HepG2 (cell line): Measurements from ENCODE around the gene ZNF189. TPM values are rescaled to one million over a fixed set of nuclear protein-coding genes. Genes with fewer than 3 reads are reported as not detected.

Experiments
- BATF2 ChIP-seq: sonication (generic); formaldehyde crosslinking; IDR thresholded peaks from 2 replicates; pipeline ENCODE4 v1.8.0; 2022; ENCODE audit warnings: mild to moderate bottlenecking, missing genetic modification reagents, moderate library complexity
- EHMT2 ChIP-seq: fragments of 200-600 bp; sonication (generic); IDR thresholded peaks from 2 replicates; pipeline ENCODE4 v1.7.0; 2017; ENCODE audit warnings: antibody characterized with exemption, low read depth, low read length, borderline replicate concordance
- FOXK1 ChIP-seq: sonication (generic); formaldehyde crosslinking; IDR thresholded peaks from 2 replicates; pipeline ENCODE4 v1.4.0; 2020; ENCODE audit warnings: low read depth, missing genetic modification reagents, borderline replicate concordance
- HNRNPL ChIP-seq: fragments of 200-400 bp; formaldehyde crosslinking; IDR thresholded peaks from 2 replicates; pipeline ENCODE4 v1.6.1; 2017; ENCODE audit warnings: mild to moderate bottlenecking, low read depth, low read length
- KDM3A ChIP-seq: IDR thresholded peaks from 2 replicates; pipeline ENCODE4 v1.6.1; 2018; ENCODE audit warnings: low read depth, missing compliant biosample characterization
- KLF11 ChIP-seq: IDR thresholded peaks from 2 replicates; pipeline ENCODE4 v1.6.1; 2016; ENCODE audit warnings: missing compliant biosample characterization
- KLF9 ChIP-seq: IDR thresholded peaks from 2 replicates; pipeline ENCODE4 v1.6.1; 2016; ENCODE audit warnings: low read depth
- MIXL1 ChIP-seq: IDR thresholded peaks from 2 replicates; pipeline ENCODE4 v1.6.1; 2016
- NFATC3 ChIP-seq: sonication (generic); formaldehyde crosslinking; IDR thresholded peaks from 2 replicates; pipeline ENCODE4 v1.5.1; 2020; ENCODE audit warnings: mild to moderate bottlenecking, missing genetic modification reagents
- NFIC ChIP-seq: IDR thresholded peaks from 2 replicates; pipeline ENCODE4 v1.6.1; 2012; ENCODE audit warnings: mild to moderate bottlenecking, low read length, inconsistent platforms
- NR2F6 ChIP-seq, 2 experiments: IDR thresholded peaks; 2 replicates each; pipeline ENCODE4 v1.6.1; 2016; ENCODE audit warnings: antibody characterized with exemption in 1 of 2, mild to moderate bottlenecking in 1 of 2
- PITX1 ChIP-seq: sonication (generic); formaldehyde crosslinking; IDR thresholded peaks from 2 replicates; pipeline ENCODE4 v1.5.1; 2020; ENCODE audit warnings: mild to moderate bottlenecking, missing genetic modification reagents
- TAF1 ChIP-seq: sonication (generic); formaldehyde crosslinking; IDR thresholded peaks from 2 replicates; pipeline ENCODE4 v1.4.0; 2020; ENCODE audit warnings: missing genetic modification reagents
- ZBTB46 ChIP-seq: sonication (generic); formaldehyde crosslinking; IDR thresholded peaks from 2 replicates; pipeline ENCODE4 v1.4.0; 2020; ENCODE audit warnings: mild to moderate bottlenecking, missing genetic modification reagents, borderline replicate concordance
- ZFY ChIP-seq: sonication (generic); formaldehyde crosslinking; IDR thresholded peaks from 2 replicates; pipeline ENCODE4 v1.4.0; 2020; ENCODE audit warnings: missing genetic modification reagents
- ZKSCAN5 ChIP-seq: sonication (generic); formaldehyde crosslinking; IDR thresholded peaks from 2 replicates; pipeline ENCODE4 v1.5.1; 2020; ENCODE audit warnings: mild to moderate bottlenecking, missing genetic modification reagents
- ZNF335 ChIP-seq: sonication (generic); formaldehyde crosslinking; IDR thresholded peaks from 2 replicates; pipeline ENCODE4 v1.4.0; 2020; ENCODE audit warnings: missing genetic modification reagents
- ZNF354B ChIP-seq: sonication (generic); formaldehyde crosslinking; IDR thresholded peaks from 2 replicates; pipeline ENCODE4 v1.8.0; 2022; ENCODE audit warnings: mild to moderate bottlenecking, missing genetic modification reagents
- ZNF44 ChIP-seq: sonication (generic); formaldehyde crosslinking; IDR thresholded peaks from 2 replicates; pipeline ENCODE4 v1.5.1; 2020; ENCODE audit warnings: mild to moderate bottlenecking, missing genetic modification reagents
- ZNF546 ChIP-seq: sonication (generic); formaldehyde crosslinking; conservative IDR thresholded peaks from 2 replicates; pipeline ENCODE4 v1.8.1; 2023; ENCODE audit warnings: mild to moderate bottlenecking, missing genetic modification reagents
- ZNF704 ChIP-seq: sonication (generic); formaldehyde crosslinking; IDR thresholded peaks from 2 replicates; pipeline ENCODE4 v1.8.1; 2023; ENCODE audit warnings: mild to moderate bottlenecking, inconsistent platforms, moderate library complexity, missing genetic modification reagents, borderline replicate concordance
- ZNF883 ChIP-seq: sonication (generic); formaldehyde crosslinking; IDR thresholded peaks from 2 replicates; pipeline ENCODE4 v1.5.1; 2020; ENCODE audit warnings: mild to moderate bottlenecking, missing genetic modification reagents; ENCODE audit errors: not compliant biosample characterization
- polyA plus RNA-seq, 8 experiments: library from polyadenylated mRNA; depleted of rRNA in 3 of 8; stranded (reverse) in 7 of 8; unstranded in 1 of 8; fragments of >200 nt; fragmentation: Illumina TruSeq in 4 of 8; extraction: Trizol in 4 of 8; gene quantifications; 2 replicates each; pipeline versions ENCODE4 v1.2.1 to v1.2.3, GENCODE V29; 2011 to 2016; ENCODE audit warnings: low read depth in 4 of 8, missing spikeins in 1 of 8, mixed read lengths in 1 of 8; ENCODE audit not compliant: insufficient read depth in 1 of 8
- total RNA-seq, 5 experiments: library from RNA; depleted of rRNA; stranded (reverse); fragments of >200 nt; fragmentation: Illumina TruSeq; extraction: Trizol; gene quantifications; 2 replicates each; pipeline ENCODE4 v1.2.3, GENCODE V29; 2016; ENCODE audit warnings: low read depth in 1 of 5
- TF ChIP-seq, protein P1 (sequence below): IDR thresholded peaks from 2 replicates; pipeline ENCODE4 v1.6.1; 2018; ENCODE audit warnings: missing genetic modification reagents, mild to moderate bottlenecking, missing compliant biosample characterization
- TF ChIP-seq, protein P2 (sequence below): sonication (generic); formaldehyde crosslinking; conservative IDR thresholded peaks from 2 replicates; pipeline ENCODE4 v1.4.0; 2020; ENCODE audit warnings: missing genetic modification reagents
- TF ChIP-seq, protein P3 (sequence below): sonication (generic); formaldehyde crosslinking; IDR thresholded peaks from 2 replicates; pipeline ENCODE4 v1.4.0; 2020; ENCODE audit warnings: mild to moderate bottlenecking, missing genetic modification reagents

ZNF189 gene
- total and polyA plus RNA-seq, 2 of the 13 experiments (the other 11 are each of a cell fraction or from before 2014, with no cell fraction given) = 8.4 to 50.0 TPM

- TF ChIP-seq MIXL1 (CRISPR knock-in tag) (peak; percentile 97), TAF1 (no peak), ZNF335 (CRISPR knock-in tag) (0 out of 2 replicates have a peak, but pooled peaks have one; percentile 53), NR2F6 (IDR thresholded peaks at IDR 0.05) (peak; percentile 95), NR2F6 (CRISPR knock-in tag; IDR thresholded peaks at IDR 0.05) (peak; percentile 96), ZNF354B (CRISPR knock-in tag) (no peak), KDM3A (CRISPR knock-in tag) (0 out of 2 replicates have a peak, but pooled peaks have one; percentile 49), HNRNPL (no peak), ZKSCAN5 (CRISPR knock-in tag) (no peak), ZNF546 (CRISPR knock-in tag) (no peak), KLF11 (CRISPR knock-in tag) (peak; percentile 57; the same call in 1 of the 2 replicates), ZFY (CRISPR knock-in tag) (0 out of 2 replicates have a peak, but pooled peaks have one; percentile 10), ZBTB46 (CRISPR knock-in tag) (no peak), KLF9 (CRISPR knock-in tag) (no peak), EHMT2 (peak; percentile 67; the same call in 1 of the 2 replicates), NFIC (peak; percentile 93), ZNF44 (CRISPR knock-in tag) (no peak), BATF2 (CRISPR knock-in tag) (no peak), ZNF704 (CRISPR knock-in tag) (no peak), FOXK1 (CRISPR knock-in tag) (peak; percentile 59; the same call in 1 of the 2 replicates), PITX1 (CRISPR knock-in tag) (peak; percentile 98), ZNF883 (CRISPR knock-in tag) (no peak), NFATC3 (CRISPR knock-in tag) (no peak)
- TF ChIP-seq, protein P1, sequence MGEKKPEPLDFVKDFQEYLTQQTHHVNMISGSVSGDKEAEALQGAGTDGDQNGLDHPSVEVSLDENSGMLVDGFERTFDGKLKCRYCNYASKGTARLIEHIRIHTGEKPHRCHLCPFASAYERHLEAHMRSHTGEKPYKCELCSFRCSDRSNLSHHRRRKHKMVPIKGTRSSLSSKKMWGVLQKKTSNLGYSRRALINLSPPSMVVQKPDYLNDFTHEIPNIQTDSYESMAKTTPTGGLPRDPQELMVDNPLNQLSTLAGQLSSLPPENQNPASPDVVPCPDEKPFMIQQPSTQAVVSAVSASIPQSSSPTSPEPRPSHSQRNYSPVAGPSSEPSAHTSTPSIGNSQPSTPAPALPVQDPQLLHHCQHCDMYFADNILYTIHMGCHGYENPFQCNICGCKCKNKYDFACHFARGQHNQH = peak; percentile 78; the same call in 1 of the 2 replicates
- TF ChIP-seq, protein P2, sequence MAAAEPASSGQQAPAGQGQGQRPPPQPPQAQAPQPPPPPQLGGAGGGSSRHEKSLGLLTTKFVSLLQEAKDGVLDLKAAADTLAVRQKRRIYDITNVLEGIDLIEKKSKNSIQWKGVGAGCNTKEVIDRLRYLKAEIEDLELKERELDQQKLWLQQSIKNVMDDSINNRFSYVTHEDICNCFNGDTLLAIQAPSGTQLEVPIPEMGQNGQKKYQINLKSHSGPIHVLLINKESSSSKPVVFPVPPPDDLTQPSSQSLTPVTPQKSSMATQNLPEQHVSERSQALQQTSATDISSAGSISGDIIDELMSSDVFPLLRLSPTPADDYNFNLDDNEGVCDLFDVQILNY (CRISPR knock-in tag) = no peak
- TF ChIP-seq, protein P3, sequence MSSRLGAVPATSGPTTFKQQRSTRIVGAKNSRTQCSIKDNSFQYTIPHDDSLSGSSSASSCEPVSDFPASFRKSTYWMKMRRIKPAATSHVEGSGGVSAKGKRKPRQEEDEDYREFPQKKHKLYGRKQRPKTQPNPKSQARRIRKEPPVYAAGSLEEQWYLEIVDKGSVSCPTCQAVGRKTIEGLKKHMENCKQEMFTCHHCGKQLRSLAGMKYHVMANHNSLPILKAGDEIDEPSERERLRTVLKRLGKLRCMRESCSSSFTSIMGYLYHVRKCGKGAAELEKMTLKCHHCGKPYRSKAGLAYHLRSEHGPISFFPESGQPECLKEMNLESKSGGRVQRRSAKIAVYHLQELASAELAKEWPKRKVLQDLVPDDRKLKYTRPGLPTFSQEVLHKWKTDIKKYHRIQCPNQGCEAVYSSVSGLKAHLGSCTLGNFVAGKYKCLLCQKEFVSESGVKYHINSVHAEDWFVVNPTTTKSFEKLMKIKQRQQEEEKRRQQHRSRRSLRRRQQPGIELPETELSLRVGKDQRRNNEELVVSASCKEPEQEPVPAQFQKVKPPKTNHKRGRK (CRISPR knock-in tag) = no peak
Observed at GRCh38 chr9:101433229-101433628, 34.6 kb downstream of the ZNF189 start (continued).
